Activated naive CD8-positive, alpha-beta T cell treated with anti-CD3 and anti-CD28 coated beads, Interleukin-2, amount 10 ng/mL, durations not matched to agents 7 days and 5 days (primary cell): ENCODE data around the gene OBP2B. TPM values are rescaled to one million over a fixed set of nuclear protein-coding genes. Genes with fewer than 3 reads are reported as not detected.
"Not testable (repeated sequence)": the region's sequence is repeated elsewhere in the genome, so short reads cannot be mapped to it uniquely, and the experiment has no call there.

Source experiments
- ATAC-seq: fragments of 150-1000 bp; cut with Tn5 transposase; one replicate; pipeline ENCODE4 v1.10.0; 2021; ENCODE audit warnings: low read depth, moderate library complexity
- POLR2A ChIA-PET: fragments of 350-600 bp; sonication (Branson Sonifier 250); formaldehyde crosslinking; loops from one replicate; lab custom pipeline; 2021; ENCODE audit warnings: antibody characterized with exemption; lab: Charles Lee
- DNase-seq: peaks from one replicate; pipeline ENCODE4 v3.0.0; 2021
- H3K27ac Mint-ChIP-seq: one replicate; pipeline ENCODE4 v1.8.0; 2022; ENCODE audit warnings: mild to moderate bottlenecking, mixed read lengths
- H3K27me3 Mint-ChIP-seq: one replicate; pipeline ENCODE4 v1.8.0; 2022; ENCODE audit warnings: mild to moderate bottlenecking, moderate library complexity, mixed read lengths
- H3K36me3 Mint-ChIP-seq: one replicate; pipeline ENCODE4 v1.8.0; 2021; ENCODE audit warnings: mild to moderate bottlenecking, mixed read lengths
- H3K4me1 Mint-ChIP-seq: one replicate; pipeline ENCODE4 v1.8.0; 2021; ENCODE audit warnings: mixed read lengths
- H3K4me3 Mint-ChIP-seq: one replicate; pipeline ENCODE4 v1.8.0; 2022; ENCODE audit warnings: mild to moderate bottlenecking, moderate library complexity, mixed read lengths
- H3K9me3 Mint-ChIP-seq: one replicate; pipeline ENCODE4 v1.8.0; 2021; ENCODE audit warnings: mixed read lengths
- total RNA-seq, 2 experiments: library from RNA; stranded (reverse); gene quantifications; one replicate each; pipeline ENCODE4 v1.2.3, GENCODE V29; 2021

Gene OBP2B
- total RNA-seq, 2 experiments from 2014 or later = not detected

DNA sequence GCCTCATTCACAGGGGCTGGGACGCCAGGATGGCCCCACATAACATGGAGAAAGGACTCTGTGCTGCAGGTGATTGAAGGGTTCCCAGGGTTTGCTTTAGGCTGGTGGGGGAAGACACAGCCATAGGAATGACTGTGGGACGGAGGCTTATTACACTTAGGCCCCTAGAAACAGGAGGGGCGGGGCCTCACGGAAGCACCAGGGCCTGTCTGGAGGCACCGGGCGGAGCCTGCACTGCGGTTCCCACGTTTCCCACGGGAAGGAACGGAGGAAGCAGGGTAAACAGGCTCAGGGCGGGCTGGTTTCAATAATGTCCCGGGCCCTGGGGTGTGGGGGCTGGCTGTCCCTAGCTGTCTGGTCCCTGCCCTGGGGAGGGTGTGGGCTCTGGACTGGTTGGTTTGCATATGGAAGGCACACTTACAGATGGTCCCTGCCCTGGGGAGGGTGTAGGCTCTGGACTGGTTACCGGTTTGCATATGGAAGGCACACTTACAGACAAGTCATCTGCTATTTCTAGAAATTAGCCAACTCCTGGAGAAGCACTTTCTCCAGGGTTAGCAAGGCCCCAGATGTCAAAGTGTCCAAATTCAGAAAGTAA lies 14.2 kb upstream of the OBP2B start:
- POLR2A ChIA-PET, H3K4me3 Mint-ChIP-seq, H3K27ac Mint-ChIP-seq, H3K4me1 Mint-ChIP-seq, H3K36me3 Mint-ChIP-seq, DNase-seq, ATAC-seq, H3K9me3 Mint-ChIP-seq: not testable (repeated sequence)
- H3K27me3 Mint-ChIP-seq = peaks cover 16% of the 10 kb centered on the region

DNA sequence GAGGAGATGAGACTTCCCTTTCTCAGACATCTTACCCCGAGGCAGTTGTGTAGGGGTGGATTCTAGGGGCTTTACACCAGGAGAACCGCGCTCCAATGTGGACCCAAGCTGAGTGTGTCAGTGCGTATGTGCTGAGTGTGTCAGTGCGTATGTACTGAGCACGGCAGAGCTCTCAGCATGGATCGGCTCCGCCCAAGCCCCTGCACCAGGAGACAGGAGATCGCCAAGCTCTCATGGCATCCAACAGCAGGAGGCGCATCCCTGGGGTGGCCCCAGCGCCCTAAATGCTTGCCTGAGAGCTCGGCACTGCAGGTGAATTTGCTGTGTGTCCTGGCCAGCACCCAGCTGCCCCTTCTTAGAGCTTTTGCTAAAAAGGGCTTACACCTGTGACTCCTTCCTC lies 12.9 kb upstream of the OBP2B start:
- H3K36me3 Mint-ChIP-seq, H3K4me3 Mint-ChIP-seq, H3K9me3 Mint-ChIP-seq, H3K4me1 Mint-ChIP-seq, POLR2A ChIA-PET, DNase-seq, H3K27ac Mint-ChIP-seq, ATAC-seq: not testable (repeated sequence)
- peaks cover 26% of the 10 kb centered on the region for H3K27me3 Mint-ChIP-seq

DNA sequence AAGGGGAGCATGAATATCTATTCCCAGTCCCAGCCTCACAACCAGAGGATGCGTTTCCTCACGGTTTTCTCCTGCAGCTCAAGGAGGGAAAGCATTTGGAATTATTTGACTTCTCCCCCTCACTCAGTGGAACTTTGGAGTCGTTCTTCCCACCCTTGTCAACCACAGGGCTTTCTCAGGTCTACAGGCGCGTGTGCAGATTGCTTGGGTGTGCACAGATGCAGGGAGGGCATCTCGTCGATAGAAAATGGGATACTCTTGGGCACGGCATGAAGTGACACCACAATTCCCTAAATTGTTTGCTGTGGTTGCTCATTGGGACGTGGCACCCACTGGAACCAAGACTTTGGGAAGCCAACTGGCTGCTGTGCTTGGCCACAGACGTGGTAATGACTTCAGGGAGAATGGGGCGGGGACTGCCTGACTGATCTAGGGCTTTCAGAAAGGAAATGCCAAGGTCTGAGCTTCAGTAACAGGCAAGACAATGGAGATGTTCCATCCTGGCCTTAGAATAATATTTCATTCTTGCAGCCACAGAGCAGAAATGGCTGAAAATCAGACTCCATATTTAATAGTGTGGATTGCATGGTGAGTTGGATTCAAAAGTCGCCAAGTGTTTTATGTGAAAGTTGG lies 12.2 kb upstream of the OBP2B start:
- POLR2A ChIA-PET = no interaction called here
- H3K4me1 Mint-ChIP-seq = no peaks in the 10 kb centered on the region
- DNase-seq (no peak), ATAC-seq (no peak)
- H3K9me3 Mint-ChIP-seq = no peaks in the 10 kb centered on the region
- no peaks in the 10 kb centered on the region for H3K36me3 Mint-ChIP-seq
- peaks cover 28% of the 10 kb centered on the region for H3K27me3 Mint-ChIP-seq
- no peak overlapping the region for H3K4me3 Mint-ChIP-seq
- H3K27ac Mint-ChIP-seq = no peak overlapping the region

DNA sequence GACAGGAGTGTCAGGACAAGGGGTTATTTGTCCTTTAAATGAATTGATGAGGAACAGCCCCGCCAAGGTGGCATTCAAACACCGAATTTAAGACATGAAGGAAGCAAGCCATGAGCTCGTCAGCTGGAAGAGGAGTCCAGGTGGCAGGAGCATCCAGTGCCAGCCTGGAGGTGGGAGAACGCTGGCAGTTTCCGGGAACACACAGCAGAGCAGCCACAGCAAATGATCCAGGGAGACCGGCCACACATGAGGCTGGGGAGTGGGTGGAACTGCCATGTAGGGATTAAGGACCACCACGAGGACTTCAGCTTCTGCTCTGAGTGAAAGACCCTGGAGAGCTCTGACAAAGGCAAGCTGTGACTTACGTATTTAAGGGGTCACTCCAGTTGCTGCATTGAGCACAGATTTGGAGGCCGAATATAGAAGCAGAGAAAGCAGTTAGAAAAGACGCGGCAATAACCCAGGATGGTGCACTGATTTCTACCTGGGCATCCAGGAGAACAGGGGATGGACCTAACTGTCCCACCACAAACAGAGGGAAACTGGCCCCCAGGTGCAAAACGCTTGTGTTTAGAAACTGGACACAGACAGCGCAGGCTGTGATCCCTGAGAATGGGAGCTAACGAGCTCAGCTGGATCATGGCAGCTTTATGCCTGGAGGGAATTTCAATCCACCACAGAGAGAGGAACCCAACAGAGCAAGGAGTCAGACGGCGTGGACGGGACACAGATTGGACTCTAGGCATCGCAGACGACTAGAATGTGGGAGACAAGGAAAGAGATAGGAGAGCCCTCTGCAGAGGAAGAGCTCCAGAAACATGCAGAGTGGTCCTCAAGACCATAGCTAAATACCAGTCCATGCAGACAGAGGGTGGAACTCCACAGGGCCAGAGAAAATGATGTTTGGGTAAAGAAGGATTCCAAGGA lies 9.3 kb upstream of the OBP2B start:
- DNase-seq, H3K27ac Mint-ChIP-seq, H3K36me3 Mint-ChIP-seq, POLR2A ChIA-PET, H3K4me1 Mint-ChIP-seq, H3K9me3 Mint-ChIP-seq, H3K4me3 Mint-ChIP-seq, ATAC-seq: not testable (repeated sequence)
- H3K27me3 Mint-ChIP-seq = peaks cover 52% of the 10 kb centered on the region

DNA sequence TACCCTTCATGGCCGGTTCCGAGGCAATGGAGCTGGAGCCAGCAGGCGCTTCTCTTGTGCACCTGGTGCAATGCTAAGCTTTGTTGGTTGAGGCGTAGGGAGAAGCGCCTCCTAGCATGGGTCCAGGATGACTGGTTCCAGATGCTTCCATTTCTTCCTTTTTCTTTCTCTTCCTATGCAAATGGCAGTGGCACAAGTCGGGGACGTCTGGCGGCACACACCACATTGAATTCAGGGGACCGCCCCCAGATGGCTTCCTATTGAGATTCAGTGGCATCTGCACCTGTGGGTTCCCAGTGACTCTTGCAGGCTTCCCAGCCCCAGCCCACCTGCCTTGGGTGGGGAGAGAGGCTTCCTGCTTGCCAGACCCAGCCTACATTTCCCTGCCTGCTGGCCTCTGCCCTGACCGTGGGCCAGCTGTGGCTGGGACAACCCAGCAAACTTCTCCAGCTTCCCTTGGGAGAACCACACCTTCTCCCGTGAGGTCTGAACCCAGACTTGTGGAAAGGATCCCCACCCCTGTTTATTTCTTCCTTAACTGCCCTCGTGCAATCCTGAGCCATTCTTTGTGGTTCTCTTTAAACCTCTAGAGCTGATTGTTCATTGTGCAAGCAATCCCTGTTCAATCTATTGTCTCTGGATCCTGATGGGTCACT lies 8.4 kb upstream of the OBP2B start:
- DNase-seq, ATAC-seq, H3K36me3 Mint-ChIP-seq, H3K27ac Mint-ChIP-seq, H3K4me1 Mint-ChIP-seq, H3K9me3 Mint-ChIP-seq, POLR2A ChIA-PET, H3K4me3 Mint-ChIP-seq: not testable (repeated sequence)
- peaks cover 57% of the 10 kb centered on the region for H3K27me3 Mint-ChIP-seq

DNA sequence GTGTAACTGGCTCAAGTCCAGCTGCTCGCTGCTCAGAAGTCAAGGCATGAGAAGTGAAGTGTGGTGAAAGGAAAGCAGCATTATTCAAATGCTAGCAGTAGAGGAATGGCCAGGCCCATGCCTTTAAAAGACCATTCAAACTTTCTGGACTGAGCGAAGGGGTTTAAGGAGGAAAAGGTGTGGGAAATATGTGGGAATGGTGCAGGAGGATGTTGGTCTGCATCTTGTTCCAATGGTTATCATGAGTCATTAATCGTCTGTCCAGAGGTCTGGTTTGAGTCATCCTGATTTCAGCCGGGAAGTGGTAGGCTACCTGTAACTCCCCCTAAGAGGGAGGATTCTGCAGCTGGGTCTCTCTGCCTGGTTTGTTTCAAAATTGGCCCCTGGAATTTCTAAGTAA lies 5.2 kb upstream of the OBP2B start:
- H3K9me3 Mint-ChIP-seq, H3K4me1 Mint-ChIP-seq, DNase-seq, ATAC-seq, H3K4me3 Mint-ChIP-seq, H3K27ac Mint-ChIP-seq, POLR2A ChIA-PET, H3K36me3 Mint-ChIP-seq: not testable (repeated sequence)
- H3K27me3 Mint-ChIP-seq = peaks cover 49% of the 10 kb centered on the region

DNA sequence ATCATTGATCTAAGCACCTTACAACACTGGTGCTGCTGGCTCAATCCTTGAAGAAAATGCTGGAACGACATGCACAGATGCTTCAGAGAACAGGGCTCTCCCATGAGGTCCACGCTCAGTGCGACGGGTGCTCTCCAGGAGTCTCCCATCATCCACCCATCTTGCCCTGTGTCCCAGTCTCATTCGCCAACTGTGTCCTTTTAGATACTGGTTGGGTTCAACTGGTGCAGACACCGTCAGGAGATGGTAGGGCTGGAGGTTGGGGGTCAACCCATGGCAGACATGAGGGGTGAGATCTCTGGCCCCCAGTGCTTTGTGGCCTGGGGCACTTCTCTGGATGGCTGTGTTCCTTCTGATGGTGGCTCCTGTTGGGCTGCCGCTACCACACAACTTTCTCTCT lies 1.6 kb upstream of the OBP2B start:
- Mint-ChIP-seq H3K4me3 (no peak overlapping the region), H3K9me3 (no peaks in the 10 kb centered on the region), H3K4me1 (no peaks in the 10 kb centered on the region), H3K27ac (no peak overlapping the region), H3K36me3 (no peaks in the 10 kb centered on the region), H3K27me3 (peaks cover 32% of the 10 kb centered on the region)
- no peak for DNase-seq
- no peak for ATAC-seq
- POLR2A ChIA-PET = no interaction called here

DNA sequence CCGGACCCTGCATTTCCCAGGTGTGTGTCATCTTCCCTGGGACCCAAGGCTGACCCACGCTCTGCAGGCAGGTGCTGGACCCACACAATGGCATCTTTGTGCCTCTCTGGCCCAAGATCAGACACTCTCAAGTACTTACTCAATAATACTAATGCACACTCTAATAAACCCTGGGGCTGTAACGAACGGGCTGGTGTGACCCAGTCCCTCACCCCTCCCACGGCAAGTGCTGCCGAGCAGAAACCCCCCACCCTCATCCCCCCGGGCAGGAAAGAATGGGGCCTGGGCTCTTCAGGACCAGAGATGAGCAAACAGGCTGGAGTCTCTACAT lies 1.1 kb upstream of the OBP2B start:
- DNase-seq (no peak), ATAC-seq (no peak)
- POLR2A ChIA-PET = no interaction called here
- Mint-ChIP-seq H3K4me1 (no peaks in the 10 kb centered on the region), H3K27ac (no peak overlapping the region), H3K36me3 (no peaks in the 10 kb centered on the region), H3K9me3 (no peaks in the 10 kb centered on the region), H3K4me3 (no peak overlapping the region), H3K27me3 (peaks cover 27% of the 10 kb centered on the region)

DNA sequence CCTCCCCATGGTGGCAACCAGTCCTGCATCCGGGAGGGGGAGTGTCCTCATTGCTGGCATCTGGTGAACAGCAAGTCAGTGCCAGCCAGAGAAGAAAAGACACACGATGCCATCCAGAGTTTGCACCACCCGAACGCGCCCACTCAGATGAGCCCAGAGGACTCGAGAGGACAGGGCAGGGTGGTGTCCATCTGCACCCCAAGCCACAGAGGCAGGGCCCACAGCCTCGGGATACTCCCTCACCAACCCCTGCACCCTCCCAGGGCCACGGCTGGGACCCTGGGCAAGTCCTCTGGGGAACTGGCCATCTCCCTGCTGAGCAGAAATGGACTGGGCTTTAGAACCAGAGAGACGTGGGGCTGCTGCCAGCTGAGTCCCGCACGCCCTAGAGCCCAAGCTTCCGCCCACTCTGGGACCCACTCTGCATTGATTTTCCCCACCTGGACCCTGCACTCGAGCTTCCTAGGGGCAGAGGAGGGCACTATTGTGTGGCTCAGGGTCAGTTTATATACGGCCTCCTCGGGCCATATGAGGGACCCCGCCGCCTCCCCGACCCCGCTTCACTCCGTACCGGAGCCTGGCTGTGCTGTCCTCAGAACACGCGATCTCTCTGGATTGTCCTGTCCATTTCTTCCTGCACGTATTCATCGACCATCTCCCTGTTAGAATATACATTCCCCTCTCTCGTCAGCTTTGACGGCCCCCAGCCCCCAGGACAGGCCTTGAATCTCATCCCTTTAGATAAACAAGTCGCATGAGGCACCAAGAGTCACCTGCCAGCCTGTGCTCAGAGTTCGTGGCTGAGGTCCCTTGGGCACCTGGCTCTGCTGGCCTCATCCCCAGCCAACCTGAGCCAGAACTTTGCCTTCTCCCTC lies 514 bp upstream of the OBP2B start:
- H3K4me3 Mint-ChIP-seq, DNase-seq, H3K9me3 Mint-ChIP-seq, H3K4me1 Mint-ChIP-seq, ATAC-seq, H3K36me3 Mint-ChIP-seq, POLR2A ChIA-PET, H3K27ac Mint-ChIP-seq: not testable (repeated sequence)
- peaks cover 22% of the 10 kb centered on the region for H3K27me3 Mint-ChIP-seq

DNA sequence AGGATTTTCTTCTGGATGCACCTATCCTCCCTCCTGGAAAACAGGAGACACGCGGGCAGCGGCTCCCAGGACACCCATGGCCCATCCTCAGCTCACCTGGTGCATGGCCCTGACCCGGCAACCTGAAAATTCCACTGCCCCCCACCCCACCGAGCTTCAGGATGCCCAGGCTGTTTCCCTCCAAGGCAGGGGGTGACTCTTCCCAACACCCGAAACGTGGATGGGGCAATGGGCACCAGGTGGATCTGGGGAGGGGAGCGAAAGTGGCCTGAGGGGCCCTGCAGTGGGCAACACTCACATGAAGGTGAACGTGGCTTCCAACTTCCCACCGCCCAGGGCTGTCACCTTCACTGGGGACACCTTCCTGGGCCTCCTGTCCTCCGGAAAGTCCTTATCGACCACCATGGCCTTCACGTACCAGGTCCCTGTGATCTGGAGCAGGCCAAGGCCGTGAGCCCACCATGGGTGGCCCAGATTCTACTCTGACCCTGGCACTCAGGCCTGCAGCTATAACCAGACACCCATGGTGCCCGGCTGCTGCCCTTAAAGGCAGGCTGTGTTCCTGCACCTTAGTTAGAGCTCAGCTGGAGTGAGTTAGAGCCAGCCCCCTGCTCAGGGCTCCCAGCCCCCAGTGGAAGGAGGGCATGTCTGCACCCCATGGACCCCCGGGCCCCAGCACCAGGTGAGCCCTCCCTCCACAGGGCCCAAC lies 725 bp downstream of the OBP2B start:
- ATAC-seq, DNase-seq, H3K36me3 Mint-ChIP-seq, H3K27ac Mint-ChIP-seq, H3K4me3 Mint-ChIP-seq, POLR2A ChIA-PET, H3K4me1 Mint-ChIP-seq, H3K9me3 Mint-ChIP-seq: not testable (repeated sequence)
- peaks cover 13% of the 10 kb centered on the region for H3K27me3 Mint-ChIP-seq

DNA sequence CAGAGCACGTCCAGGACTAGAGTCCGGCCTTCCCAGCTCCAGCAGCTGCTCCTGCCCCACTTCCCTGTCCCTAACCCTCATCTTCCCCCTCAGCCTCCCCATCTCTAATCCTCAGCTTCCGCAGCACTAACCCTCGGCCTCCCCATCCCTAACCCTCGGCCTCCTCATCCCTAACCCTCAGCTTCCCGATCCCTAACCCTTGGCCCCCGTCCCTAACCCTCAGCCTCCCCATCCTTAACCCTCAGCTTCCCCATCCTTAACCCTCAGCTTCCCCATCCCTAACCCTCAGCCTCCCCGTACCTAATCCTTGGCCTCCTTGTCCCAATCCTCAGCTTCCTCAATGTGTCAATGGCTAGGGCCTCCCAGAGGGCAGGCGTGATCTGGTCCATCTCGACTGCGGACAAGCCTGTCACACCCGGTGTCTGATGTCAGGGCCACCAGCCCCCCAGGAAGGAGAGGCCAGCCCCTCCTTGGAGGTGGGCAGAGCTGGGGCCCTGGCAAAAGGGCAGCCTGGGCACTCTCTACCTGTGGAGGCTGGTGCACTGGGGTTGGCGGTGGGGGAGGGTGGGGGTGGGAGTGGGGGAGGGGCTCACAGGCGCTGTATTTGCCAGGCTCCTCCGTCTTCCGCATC lies 1.4 kb downstream of the OBP2B start:
- POLR2A ChIA-PET = no interaction called here
- Mint-ChIP-seq H3K27ac (no peak overlapping the region), H3K4me3 (no peak overlapping the region), H3K27me3 (peaks cover 10% of the 10 kb centered on the region), H3K9me3 (no peaks in the 10 kb centered on the region), H3K4me1 (no peaks in the 10 kb centered on the region), H3K36me3 (no peaks in the 10 kb centered on the region)
- DNase-seq (no peak), ATAC-seq (no peak)

DNA sequence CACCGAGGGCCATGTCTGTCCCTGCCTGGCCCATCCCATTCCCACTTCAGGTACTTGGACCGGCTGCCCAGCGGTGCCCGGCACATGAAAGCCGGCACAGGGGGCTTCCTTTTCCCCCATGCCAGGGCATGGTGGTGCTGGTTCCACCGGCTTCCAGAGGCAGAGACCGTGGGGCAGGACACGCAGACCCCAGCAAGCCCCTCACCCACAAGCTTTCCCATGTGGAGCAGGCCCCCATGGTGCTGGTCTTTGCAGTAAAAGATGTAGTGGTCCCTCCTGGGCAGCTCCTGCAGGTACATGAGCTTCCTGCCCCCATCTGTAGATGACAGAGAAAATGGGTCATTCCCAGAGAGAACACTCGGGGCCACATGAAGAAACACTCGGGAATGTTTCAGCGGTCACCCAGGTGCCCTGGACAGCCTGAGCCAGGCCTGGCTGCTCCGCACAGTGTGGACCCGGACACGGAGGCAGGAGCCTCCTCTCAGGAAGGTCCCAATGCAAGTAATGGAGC lies 2.0 kb downstream of the OBP2B start:
- ATAC-seq = no peak
- no peak for DNase-seq
- H3K36me3 Mint-ChIP-seq = no peaks in the 10 kb centered on the region
- peaks cover 5% of the 10 kb centered on the region for H3K27me3 Mint-ChIP-seq
- H3K27ac Mint-ChIP-seq = no peak overlapping the region
- no peaks in the 10 kb centered on the region for H3K9me3 Mint-ChIP-seq
- H3K4me1 Mint-ChIP-seq = no peaks in the 10 kb centered on the region
- H3K4me3 Mint-ChIP-seq = no peak overlapping the region
- POLR2A ChIA-PET = no interaction called here
